Fibroblast of upper back skin (primary cell): ENCODE data around the gene VAT1L.
"Not testable (repeated sequence)": the region's sequence is repeated elsewhere in the genome, so short reads cannot be mapped to it uniquely, and the experiment has no call there.

Experiments used
- DNase-seq: peaks from one replicate; pipeline ENCODE4 v3.0.0-alpha.2; 2013

Gene VAT1L

DNA sequence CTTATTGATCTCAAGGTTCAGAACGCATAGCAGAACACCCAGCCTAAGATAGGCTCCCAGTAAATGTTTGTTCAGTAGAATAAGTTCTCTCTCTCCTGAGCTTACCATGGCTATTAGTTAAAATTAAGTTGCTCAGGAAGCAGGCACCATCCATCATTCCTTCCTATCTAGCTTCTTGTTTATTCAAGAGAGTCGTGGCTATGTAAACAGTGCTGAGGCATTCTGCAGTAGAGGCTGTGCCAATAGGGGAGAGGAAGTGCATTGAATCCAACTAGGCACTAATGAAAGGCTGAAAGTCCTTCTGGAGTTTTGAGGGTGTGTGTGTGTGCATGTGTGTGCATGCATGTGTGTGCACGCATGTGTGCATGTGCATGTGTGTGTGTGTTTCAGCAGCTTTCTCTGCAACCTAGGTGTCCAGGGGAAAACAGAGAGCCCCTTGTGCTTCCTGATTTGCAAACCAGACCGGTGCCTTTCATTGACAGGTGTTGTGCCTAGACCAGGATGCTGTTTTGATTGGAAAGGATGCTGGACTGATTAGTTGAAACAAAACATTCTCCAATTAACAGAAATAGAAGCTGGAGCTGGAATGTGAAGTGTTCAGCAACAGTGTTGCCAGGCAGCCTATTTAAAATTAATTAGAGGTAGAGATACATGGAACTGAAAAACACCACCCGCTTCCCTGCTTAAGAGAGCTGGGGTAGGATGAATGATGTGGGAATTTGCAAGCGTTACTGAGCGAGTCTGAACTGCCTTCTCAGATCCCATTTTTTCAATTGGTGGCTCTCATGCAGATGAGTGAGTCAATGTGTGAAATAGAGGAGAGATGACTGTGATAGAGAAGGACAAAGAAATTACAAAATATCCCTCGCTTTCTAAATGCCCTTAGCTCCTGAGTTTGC lies 130.7 kb downstream of the VAT1L start:
- DNase-seq: no peak

DNA sequence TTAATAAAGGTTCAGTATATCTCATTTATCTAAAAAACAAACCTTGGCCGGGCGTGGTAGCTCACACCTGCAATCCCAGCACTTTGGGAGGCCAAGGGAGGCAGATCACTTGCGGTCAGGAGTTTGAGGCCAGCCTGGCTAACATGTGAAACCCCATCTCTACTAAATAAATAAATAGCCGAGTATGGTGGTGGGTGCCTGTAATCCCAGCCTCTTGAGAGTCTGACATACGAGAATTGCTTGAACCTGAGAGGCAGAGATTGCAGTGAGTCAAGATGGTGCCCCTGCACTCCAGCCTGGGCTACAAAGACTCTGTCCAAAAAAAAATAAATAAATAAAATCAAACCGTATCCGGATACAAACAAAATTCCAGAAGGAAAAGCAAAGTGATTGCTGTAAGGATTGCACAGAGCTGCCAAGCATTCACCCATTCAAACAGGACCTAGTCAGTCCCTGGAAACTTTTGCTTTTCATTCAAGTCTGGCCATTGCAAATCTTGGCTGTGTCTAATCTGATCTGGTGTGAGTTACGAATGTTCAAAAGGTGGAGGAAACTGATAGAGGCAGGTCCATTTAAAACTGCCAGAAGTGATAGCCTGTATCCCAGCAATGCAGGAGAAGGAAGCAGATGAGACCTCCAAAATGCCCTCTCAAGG lies 131.5 kb downstream of the VAT1L start:
- DNase-seq: no peak

DNA sequence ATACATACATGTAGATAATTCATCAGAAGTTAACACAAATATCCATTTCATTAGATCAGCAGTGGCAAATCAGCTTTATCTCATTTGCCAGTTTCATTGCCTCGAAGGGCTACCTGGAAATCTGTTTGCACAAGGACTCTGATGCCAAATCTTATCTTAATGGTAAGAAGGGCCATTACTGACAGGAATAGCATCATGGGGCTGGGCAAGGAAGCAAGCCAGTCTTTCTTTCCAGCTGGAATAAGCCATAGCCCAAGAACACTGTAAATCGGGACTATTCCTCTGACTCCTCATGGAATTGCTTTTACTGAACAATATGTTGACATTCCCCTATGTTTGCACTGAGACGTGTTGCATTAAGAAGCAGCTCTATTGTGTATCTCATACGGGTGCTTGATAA lies 132.6 kb downstream of the VAT1L start:
- DNase-seq: no peak

DNA sequence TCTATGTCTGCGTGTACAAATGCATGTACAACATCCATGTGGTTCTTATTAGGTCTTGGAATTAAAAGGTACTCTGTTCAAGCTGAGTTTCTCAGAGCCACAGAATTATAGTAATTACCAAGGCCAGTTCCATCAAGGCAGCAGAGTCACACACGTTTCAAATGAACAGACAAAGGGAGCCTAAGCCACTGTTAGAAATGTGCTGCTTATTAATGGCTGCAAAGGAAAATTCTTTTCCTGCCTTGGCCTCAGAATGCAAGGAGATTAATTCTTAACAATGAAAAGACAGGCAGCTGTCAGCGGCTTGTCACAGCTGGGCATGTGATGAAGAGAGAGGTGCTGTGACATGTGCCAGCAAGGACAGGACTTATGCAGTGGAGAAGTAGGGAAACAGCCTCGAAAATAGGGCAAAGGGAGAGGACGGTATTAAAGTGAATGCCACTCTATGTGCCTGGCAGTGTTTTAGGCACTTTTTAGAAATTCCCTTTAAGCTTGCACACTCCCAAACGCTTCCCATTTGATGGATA lies 133.9 kb downstream of the VAT1L start:
- no peak for DNase-seq

DNA sequence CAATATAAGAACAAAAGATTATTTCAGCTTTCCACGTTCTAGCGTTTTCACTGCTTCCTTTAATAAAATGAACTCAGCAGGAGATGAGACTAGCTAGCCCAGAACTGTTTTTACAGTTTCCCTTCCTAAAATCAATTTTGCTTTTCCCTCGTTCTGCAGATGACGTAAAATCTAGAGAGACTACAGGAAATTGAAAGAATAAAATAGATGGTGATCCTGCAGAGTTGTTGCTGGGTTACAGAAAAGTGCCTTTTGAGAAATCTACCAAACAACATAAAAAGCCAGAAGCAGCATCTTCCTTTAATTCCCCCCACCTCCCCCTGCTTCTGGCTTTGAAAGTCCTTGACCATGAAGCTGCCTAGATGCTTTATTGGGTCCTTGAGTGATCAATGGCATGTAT lies 137.2 kb downstream of the VAT1L start:
- DNase-seq: no peak

DNA sequence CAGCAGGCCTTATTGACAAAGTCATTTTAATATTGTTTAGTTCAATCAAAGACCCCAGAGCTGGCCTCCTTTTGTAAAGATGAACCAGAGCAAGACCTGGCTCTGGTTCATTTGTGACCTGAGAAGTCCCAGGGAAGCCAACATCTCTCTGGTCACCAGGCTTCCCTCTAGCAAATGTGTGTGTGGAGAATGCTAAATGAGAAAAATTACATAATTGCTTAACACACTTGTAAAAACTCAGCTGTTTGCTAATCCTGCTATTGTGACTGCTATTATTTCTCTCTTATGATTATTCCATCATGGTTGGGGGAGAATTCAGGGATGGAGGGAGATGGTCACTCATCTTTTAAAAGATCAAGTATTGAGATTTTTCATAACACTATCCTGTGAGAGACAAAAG lies 139.7 kb downstream of the VAT1L start:
- no peak for DNase-seq

DNA sequence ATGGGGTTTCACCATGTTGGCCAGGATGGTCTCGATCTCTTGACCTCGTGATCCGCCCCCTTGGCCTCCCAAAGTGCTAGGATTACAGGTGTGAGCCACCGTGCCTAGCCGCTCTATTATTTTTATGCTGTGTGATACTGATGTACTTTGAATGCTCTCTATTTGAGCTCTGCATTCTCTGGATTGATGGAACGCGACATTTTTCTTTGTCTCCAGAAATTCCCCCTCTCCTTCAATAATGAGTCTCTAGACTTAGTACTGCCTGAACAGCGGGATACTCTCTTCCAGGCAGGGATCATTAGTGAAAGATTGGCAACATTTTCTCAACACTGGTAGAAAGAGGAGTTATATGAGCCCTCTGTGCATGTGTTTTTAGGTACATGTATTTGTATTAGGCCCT lies 140.6 kb downstream of the VAT1L start:
- no peak for DNase-seq

DNA sequence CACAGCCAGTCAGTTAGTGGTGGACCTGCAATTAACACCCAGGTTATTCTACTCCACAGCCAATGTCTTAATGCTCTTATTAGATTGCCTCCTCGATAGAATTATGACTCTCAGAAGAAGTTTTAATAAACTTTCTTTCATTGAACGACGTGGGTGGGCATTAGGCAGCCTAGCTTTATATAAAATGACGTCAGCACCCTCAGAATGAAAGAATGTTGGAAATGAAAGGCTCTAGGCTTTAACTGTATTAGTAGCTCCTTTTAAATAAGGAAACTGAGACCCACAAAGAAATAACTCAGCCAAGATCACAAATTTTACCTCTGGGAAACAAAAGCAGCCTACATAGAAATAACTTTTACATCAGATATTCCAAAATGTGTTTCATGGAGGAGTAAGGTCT lies 142.7 kb downstream of the VAT1L start:
- DNase-seq: no peak

DNA sequence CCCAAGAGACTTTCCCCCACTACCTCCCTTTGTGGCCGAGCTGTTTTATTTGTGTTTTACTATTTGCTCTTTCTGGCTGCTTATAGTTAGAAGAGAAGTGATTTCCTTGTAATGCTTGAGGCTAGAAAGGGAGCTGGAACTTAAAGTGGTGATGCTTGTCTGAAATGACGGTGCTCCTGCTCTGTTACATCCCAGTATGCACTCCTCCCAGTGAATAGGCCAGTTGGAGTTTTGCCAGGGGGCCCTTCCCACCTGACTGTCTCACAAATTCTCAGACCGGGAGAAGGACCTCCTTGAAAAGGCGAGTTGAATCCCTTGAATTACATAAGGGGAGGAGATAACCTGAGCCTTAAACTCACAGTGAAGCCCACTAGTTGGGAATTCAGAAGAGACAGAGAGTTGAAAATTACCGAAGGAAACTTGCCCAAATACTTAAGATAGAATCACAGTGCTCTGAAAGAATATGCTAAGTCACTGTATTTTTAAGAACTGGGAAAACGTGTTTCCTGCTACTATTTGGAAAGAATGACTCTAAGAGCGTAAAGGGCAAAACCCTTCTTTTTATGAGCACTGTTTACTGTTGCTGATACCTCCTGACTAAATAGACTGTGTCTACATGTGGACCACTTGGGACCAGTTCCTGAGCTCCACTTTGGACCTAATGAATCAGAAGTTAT lies 149.2 kb downstream of the VAT1L start:
- no peak for DNase-seq

DNA sequence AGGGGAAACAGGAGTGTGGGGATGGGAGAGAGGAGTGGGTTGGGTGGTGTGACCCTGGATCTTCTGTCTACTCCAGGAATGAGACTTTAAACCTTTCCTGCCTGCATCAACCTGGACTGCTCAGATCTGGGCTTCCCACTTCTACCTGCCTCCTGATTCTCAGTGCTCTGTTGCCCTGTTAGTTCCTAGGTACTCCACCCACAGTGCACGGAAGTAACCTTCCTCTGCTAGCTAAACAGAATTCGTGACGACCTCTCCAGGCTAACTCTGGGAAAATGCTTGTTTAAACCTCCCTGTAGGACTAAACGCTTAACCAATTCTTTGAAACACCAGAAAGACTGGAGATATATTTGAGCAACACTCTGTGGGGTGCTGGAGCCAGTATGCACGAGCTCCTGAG lies 150.5 kb downstream of the VAT1L start:
- no peak for DNase-seq

DNA sequence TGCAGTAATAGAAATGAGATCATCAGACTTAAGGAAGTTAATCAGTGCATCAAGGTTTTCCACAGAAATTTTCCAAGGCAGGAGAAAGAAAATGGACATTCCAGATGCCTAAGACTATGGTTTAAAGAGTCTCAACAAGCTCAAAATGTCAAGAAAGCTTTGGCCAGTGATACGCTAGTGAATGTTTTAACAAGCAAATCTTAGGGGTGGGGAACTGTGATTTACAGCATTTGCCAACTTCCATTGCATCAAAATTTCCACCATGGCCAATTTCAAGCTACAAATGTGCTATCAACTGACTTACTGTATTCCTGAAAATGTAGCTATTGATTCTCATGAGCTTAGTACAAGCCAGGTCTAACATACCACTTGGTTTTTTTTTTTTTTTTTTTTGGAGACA lies 151.6 kb downstream of the VAT1L start:
- no peak for DNase-seq

DNA sequence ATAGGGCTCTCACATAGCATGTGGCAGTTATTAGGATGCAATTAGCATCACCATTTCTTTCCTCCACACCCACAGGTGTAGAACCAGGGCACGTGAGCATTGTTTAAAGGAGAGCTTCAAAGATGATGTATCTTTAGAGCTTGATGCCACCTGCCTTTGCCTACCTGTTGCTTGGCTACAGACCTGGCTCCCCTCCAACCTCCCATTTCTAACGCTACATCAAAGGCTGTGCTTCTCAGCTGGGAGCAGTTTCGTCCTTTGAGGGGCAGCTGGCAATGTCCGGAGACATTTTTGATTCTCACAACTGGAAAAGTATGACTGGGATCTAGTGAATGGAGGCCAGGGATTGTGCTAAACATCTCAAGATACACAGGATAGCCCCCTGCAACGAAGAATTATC lies 155.4 kb downstream of the VAT1L start:
- no peak for DNase-seq

DNA sequence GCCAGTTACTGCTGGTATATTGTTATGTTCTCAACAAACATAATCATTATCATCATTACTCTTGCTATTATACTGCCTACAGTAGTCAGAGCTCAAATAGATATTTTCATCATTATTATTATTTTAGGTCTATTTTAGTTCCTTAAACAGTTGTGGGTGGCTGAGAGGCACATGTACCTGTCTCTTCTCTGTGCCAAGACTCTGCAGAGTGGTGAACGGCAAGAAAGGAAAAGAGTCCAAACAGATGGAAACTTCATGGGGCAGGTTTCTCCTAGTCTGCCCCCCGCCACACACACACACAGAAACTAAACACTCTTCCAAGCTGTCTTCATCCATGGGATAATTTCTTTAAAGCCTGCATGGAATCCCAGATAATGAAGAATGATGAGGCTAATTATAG lies 156.3 kb downstream of the VAT1L start:
- DNase-seq: no peak

DNA sequence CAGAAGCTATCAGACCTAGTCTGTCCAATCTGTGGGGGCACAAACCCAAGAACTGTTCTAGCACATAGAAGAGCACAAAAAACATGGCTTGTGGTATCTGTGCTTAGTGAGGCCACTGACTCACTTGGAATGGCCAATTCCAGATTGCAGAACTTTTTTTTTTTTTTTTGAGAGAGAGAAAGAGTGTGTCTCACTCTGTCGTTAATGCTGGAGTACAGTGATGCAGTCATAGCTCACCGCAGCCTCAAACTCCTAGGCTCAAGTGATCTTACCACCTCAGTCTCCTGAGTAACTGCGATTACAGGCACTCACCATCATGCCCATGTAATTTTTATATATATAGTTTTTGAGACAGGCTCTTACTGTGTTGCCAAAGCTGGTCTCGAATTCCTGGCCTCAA lies 156.8 kb downstream of the VAT1L start:
- DNase-seq: no peak

DNA sequence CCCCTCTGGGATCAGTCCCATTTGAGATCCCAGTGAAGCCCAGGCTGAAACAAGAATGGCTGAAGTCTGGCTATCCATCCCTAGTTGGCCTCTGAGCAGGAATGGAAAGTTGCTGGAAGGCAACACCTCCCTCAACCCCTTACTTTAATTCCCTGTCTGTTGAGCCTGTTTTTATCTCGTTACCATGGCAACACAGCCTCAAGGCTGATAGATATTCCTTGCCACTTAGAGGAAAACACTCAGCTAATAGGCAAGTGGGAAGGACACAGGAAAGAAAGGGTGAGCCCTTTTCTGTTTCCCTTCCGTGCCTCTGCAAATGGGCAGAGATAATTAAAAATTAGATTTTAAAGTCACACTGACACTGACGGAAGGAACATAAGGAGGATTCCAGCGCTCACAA lies 158.5 kb downstream of the VAT1L start:
- no peak for DNase-seq

DNA sequence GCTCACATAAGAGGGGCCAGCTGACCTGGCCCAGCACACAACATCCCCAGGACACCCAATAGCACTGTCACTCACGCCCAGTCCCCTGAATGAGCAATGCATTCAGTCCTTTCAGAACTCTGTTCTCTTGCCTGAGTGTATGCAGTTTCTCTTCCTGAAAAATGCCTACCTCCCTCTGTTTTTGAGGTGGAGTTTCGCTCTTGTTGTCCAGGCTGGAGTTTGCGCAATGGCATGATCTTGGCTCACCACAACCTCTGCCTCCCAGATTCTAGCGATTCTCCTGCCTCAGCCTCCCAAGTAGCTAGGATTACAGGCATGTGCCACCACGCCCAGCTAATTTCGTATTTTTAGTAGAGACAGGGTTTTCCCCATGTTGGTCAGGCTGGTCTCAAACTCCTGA lies 159.2 kb downstream of the VAT1L start:
- DNase-seq: not testable (repeated sequence)

DNA sequence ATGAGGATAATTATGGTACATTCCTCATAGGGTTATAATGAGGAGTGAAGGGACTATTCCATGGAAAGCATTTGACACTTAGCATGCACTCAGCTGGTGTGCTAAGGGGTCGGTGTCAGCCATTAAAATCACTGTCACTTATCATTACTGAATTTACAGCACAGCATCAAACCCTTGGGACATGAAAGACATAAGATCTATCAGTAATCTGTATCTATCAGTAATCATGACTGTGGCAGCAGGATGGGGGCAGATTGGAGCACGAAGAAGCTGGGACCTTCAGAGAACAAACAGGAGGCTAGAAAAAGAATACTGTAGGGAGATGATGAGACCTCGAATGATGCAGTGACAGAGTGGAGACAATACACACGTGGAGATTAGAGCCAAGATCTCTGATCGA lies 160.5 kb downstream of the VAT1L start:
- DNase-seq: no peak

DNA sequence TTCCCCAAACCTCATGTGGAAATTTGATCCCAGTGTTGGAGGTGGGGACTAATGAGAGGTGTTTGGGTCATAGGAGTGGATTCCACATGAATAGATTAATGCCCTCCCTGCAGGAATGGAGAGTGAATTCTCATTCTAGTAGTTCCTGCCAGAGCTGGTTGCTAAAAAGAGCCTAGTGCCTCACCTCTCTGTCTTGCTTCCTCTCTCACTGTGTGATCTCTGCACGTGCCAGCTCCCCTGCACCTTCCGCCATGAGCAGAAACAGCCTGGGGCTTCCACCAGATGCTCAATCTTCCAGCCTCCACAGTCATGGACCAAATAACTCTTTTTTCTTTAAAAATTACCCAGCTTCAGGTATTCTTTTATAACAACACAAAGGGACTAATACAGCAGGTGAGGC lies 161.1 kb downstream of the VAT1L start:
- no peak for DNase-seq

DNA sequence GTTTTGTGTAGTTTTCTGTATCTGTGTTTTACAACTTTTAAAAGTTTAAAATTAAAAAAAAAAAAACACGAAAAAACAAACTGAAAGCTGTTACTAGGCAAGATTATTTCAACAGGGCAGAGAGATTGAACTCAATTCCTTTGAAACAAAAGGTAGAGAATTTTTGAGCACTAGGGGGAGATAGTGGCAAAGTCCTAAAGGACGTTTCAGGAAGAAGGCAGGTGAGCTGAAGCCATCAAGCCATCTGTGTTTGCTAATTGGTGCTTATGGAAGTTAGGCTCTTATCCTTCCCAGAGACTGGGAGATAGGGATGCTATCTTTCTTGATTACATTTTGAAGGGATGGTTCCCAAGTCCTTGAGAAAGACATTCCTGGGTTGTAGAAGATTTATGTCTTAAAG lies 163.4 kb downstream of the VAT1L start:
- no peak for DNase-seq

DNA sequence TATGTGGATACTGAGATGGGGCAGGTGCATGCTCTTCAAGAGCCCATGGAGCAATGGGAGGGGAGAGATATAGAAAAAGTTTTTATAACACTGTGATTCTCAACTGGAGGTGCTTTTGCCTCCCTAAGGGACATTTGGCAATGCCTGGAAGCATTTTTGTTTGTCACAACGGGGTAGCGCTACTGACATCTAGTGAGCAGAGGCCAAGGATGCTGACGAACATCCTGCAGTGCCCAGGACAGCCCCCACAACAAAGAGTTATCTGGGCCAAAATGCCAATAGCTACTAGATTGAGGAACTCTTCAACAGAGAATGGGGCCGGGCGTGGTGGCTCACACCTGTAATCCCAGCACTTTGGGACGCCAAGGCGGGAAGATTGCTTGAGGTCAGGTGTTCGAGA lies 166.8 kb downstream of the VAT1L start:
- no peak for DNase-seq

DNA sequence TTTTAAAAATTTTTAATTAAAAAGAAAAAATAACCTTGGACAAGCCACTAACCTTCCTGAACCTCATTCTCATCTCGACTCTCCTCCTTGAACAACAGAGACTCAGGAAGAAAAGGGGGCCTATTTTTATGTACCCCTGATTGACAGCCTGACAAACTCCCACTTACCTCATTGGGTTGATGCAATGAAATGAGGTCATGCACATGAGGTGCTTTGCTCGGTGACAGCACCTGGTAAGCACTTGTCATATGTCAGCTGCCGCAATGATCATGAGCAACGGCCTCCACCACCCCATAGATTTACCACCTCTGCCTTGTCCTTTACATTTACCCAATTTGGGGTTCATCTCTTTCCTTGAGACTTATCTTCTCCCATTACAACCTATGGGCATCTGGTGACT lies 167.9 kb downstream of the VAT1L start:
- no peak for DNase-seq

DNA sequence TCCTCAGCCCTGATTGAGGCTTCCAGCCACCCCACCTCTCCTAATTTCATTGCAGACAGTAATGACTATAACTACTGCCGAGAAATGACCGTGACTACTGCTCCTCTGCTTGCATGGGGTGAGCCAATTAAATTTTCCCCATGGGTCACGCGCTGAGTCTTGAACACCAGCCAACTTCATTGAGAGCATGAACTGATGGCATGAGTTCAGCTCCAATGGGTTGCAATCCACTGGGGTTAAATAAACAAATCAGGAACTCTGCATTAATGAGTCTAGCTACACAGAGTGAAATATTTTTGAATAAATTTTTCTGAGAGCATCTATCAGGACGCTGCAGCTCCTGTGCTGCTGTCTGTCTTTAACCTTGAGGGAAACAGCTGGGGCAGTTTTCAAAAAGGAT lies 172.4 kb downstream of the VAT1L start:
- no peak for DNase-seq

DNA sequence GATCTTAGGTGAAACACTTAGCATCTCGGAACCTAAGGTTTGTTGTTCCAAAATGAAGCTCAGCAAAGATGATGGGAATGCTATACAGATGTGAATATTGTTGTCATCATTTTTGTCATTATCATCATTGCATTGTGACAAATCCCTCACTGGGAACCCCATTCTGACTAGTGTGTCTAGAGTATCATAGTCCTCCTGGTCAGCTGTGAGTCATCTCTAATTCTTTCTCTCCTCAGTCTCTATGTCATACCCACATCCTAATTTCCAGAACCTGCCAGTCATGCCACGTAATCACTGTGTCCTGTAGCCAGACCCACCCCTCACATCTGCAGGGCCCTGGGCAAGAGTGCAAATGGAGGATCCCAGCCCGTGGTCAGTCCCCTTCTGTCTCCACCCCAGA lies 173.4 kb downstream of the VAT1L start:
- peak; percentile 30 for DNase-seq

DNA sequence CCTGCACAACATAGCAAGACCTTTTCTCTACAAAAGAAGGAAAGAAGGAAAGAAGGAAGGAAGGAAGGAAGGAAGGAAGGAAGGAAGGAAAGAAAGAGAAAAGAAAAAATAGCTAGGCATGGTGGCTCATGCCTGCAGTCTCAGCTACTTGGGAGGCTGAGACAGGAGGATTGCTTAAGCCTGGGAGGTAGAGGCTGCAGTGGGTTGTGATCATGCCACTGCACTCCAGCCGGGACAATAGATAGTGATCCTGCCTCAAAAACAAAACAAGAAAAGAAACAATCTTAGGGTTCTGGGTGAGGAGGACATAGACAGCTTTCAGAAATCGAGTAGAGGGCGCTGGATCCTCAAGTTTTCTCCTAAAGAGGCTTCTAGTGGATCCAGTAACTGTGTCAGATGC lies 174.3 kb downstream of the VAT1L start:
- no peak for DNase-seq
